OCI-LY7 (cell line): ENCODE data around the gene MUC4. TPM values are rescaled to one million over a fixed set of nuclear protein-coding genes. Genes with fewer than 3 reads are reported as not detected.

Source experiments
- Bru-seq: library from RNA; stranded (reverse); fragments of 400-500 nt; gene quantifications from one replicate; lab custom pipeline; 2021; lab: Mats Ljungman, UMichigan
- BruChase-seq, 2 experiments: library from RNA; stranded (reverse); fragments of 400-500 nt; gene quantifications; one replicate each; lab custom pipeline; 2021; lab: Mats Ljungman, UMichigan
- BruUV-seq: library from RNA; stranded (reverse); fragments of 400-500 nt; replicated peaks from 2 replicates; lab custom pipeline; 2021; lab: Mats Ljungman, UMichigan
- CTCF ChIA-PET: fragments of 300-600 bp; sonication (Branson Sonifier 250); formaldehyde crosslinking; loops from one replicate; lab custom pipeline; 2022; ENCODE audit warnings: antibody characterized with exemption; ENCODE audit not compliant: unreplicated experiment; lab: Charles Lee
- POLR2A ChIA-PET: fragments of 300-600 bp; sonication (Branson Sonifier 250); formaldehyde crosslinking; loops from one replicate; lab custom pipeline; 2022; ENCODE audit warnings: antibody characterized with exemption; lab: Charles Lee
- DNase-seq: peaks from one replicate; pipeline ENCODE4 v3.0.0-alpha.2; 2015; ENCODE audit warnings: low spot score
- H2AFZ ChIP-seq: fragments of 200-600 bp; sonication (generic), shearing (Covaris generic); 2 replicates; pipeline ENCODE4 v1.6.1; 2014; ENCODE audit warnings: mild to moderate bottlenecking, antibody characterized with exemption, low read length, moderate library complexity
- H3K27ac ChIP-seq: fragments of 200-600 bp; sonication (generic); 2 replicates; pipeline ENCODE4 v1.5.1; 2014; ENCODE audit warnings: mixed run types, low read depth, mild to moderate bottlenecking, moderate library complexity, low read length, inconsistent platforms; ENCODE audit not compliant: poor library complexity, severe bottlenecking
- H3K36me3 ChIP-seq: fragments of 200-600 bp; sonication (generic); 2 replicates; pipeline ENCODE4 v1.6.1; 2014; ENCODE audit warnings: mild to moderate bottlenecking, antibody characterized with exemption, low read length, moderate library complexity, mixed read lengths; ENCODE audit not compliant: insufficient read depth
- H3K4me1 ChIP-seq: fragments of 200-600 bp; sonication (generic); 2 replicates; pipeline ENCODE4 v1.5.1; 2014; ENCODE audit warnings: mild to moderate bottlenecking, low read length; ENCODE audit not compliant: insufficient read depth, poor library complexity, severe bottlenecking
- H3K4me2 ChIP-seq: fragments of 200-600 bp; sonication (generic); 2 replicates; pipeline ENCODE4 v1.6.1; 2014; ENCODE audit warnings: mild to moderate bottlenecking, low read length
- H3K4me3 ChIP-seq: fragments of 200-600 bp; sonication (generic); 2 replicates; pipeline ENCODE4 v1.5.1; 2014; ENCODE audit warnings: mild to moderate bottlenecking, low read depth, low read length; ENCODE audit not compliant: poor library complexity, severe bottlenecking
- H3K79me2 ChIP-seq: fragments of 200-600 bp; sonication (generic); 2 replicates; pipeline ENCODE4 v1.6.1; 2016; ENCODE audit warnings: low read depth, mild to moderate bottlenecking, low read length, moderate library complexity, mixed read lengths; ENCODE audit not compliant: insufficient read depth
- H3K9me2 ChIP-seq: fragments of 200-600 bp; sonication (generic); 2 replicates; pipeline ENCODE4 v1.6.1; 2016; ENCODE audit warnings: mild to moderate bottlenecking, low read length, mixed read lengths; ENCODE audit not compliant: insufficient read depth
- H3K9me3 ChIP-seq: fragments of 200-600 bp; sonication (generic); 2 replicates; pipeline ENCODE4 v1.6.1; 2014; ENCODE audit warnings: mild to moderate bottlenecking, mixed run types, low read length, mixed read lengths
- H4K20me1 ChIP-seq: fragments of 200-600 bp; sonication (generic); 2 replicates; pipeline ENCODE4 v1.6.1; 2014; ENCODE audit warnings: mild to moderate bottlenecking, antibody characterized with exemption, low read length, moderate library complexity, mixed read lengths; ENCODE audit not compliant: insufficient read depth
- CTCF ChIP-seq: fragments of 200-600 bp; sonication (generic); conservative IDR thresholded peaks from 2 replicates; pipeline ENCODE4 v1.5.1; 2014; ENCODE audit warnings: mild to moderate bottlenecking, antibody characterized with exemption, low read length, moderate library complexity, mixed read lengths
- EZH2phosphoT487 ChIP-seq: fragments of 200-600 bp; sonication (generic); IDR thresholded peaks from 2 replicates; pipeline ENCODE4 v1.6.1; 2018; ENCODE audit warnings: low read depth, borderline replicate concordance, mild to moderate bottlenecking, mixed run types, antibody characterized with exemption, low read length, moderate library complexity, mixed read lengths
- intact Hi-C: fragments of 100-400 bp; cut with micrococcal nuclease; formaldehyde crosslinking; loops from one replicate; pipeline ENCODE4 v1.10.0; 2022; ENCODE audit not compliant: unreplicated experiment
- long read RNA-seq: library from polyadenylated mRNA; stranded (forward); transcript quantifications from one replicate; pipeline ENCODE4 v2.0.0, GENCODE V29; 2022
- total RNA-seq, 2 experiments: library from RNA; depleted of rRNA in 1 of 2; stranded (reverse); fragments of >200 nt in 1 of 2; shearing (Covaris generic) in 1 of 2; gene quantifications; 2 replicates each; pipeline ENCODE4 v1.2.3, GENCODE V29; 2014 to 2022

The MUC4 gene
- total RNA-seq (2014; rRNA removed; shearing (Covaris generic)) = 0.03 and 0.08 TPM in 2 replicates
- 0.11 and 0.42 TPM in 2 replicates for total RNA-seq (2022)
- Bru-seq, nascent RNA = percentile 7 among the genes with signal in this experiment
- BruChase-seq, experiment 1, labeled RNA remaining after a 6-hour chase = percentile 7 among the genes with signal in this experiment
- percentile 17 among the genes with signal in this experiment for BruChase-seq, experiment 2, labeled RNA remaining after a 2-hour chase
- long read RNA-seq, partial matches to known transcripts = 0 of 1 reads
- long read RNA-seq, other reads (novel, unspliced or antisense) = 1 of 1 reads

- peaks cover 7% of the 10 kb centered on the region for H3K4me1 ChIP-seq
- intact Hi-C loops = no loop called here
- H3K4me2 ChIP-seq = no peak within 1 kb of the TSS
- TF ChIP-seq CTCF (no peak), EZH2phosphoT487 (no peak)
- H3K9me2 ChIP-seq = no peaks in the 10 kb centered on the region
- ChIA-PET CTCF (no interaction called here), POLR2A (no interaction called here)
- H3K27ac ChIP-seq = no peak within 1 kb of the TSS
- no peak within 1 kb of the TSS for H2AFZ ChIP-seq
- no peaks in the 10 kb centered on the region for H4K20me1 ChIP-seq
- BruUV-seq = no TSS peak
- H3K36me3 ChIP-seq = no peaks in the 10 kb centered on the region
- H3K4me3 ChIP-seq = no peak within 1 kb of the TSS
- H3K79me2 ChIP-seq = no peaks in the 10 kb centered on the region
- H3K9me3 ChIP-seq = no peaks in the 10 kb centered on the region
- DNase-seq = no peak
Measured at GRCh38 chr3:195811756-195812155, at the start of gene MUC4. Gene MUC4, minus strand, starts transcription at chr3:195811929. Its CDS starts 112 bp downstream, at chr3:195811817.

- H3K9me2 ChIP-seq = no peaks in the 10 kb centered on the region
- no peak overlapping the region for H3K4me3 ChIP-seq
- no peaks in the 10 kb centered on the region for H4K20me1 ChIP-seq
- no peaks in the 10 kb centered on the region for H3K79me2 ChIP-seq
- no peaks in the 10 kb centered on the region for H3K4me1 ChIP-seq
- H2AFZ ChIP-seq = no peak overlapping the region
- H3K36me3 ChIP-seq = peaks cover 8% of the 10 kb centered on the region; the same call in 1 of the 2 replicates
- intact Hi-C loops = no loop called here
- H3K4me2 ChIP-seq = no peak overlapping the region
- TF ChIP-seq EZH2phosphoT487 = no peak
- no peak for TF ChIP-seq CTCF
- no peaks in the 10 kb centered on the region for H3K9me3 ChIP-seq
- POLR2A ChIA-PET = interaction anchor here (0.6 kb wide), 1 partner anchor 582 kb away, joined by 3 read pairs; no protein-coding TSS in a partner anchor
- DNase-seq = no peak
- CTCF ChIA-PET = no interaction called here
- no TSS peak for BruUV-seq
- H3K27ac ChIP-seq = no peak overlapping the region
Measured at GRCh38 chr3:195860456-195860855, 48.7 kb upstream of the MUC4 start.

- CTCF ChIA-PET = interaction anchor here (1.3 kb wide), 1 partner anchor 33 kb away, joined by 5 read pairs; no protein-coding TSS in a partner anchor
- POLR2A ChIA-PET = no interaction called here
- no TSS peak for BruUV-seq
Measured at GRCh38 chr3:195859846-195860411, 48.2 kb upstream of the MUC4 start.

More at GRCh38 chr3:195859846-195860411, 48.2 kb upstream of the MUC4 start:
- no peaks in the 10 kb centered on the region for H3K9me2 ChIP-seq
- no peak overlapping the region for H3K27ac ChIP-seq
- H3K4me1 ChIP-seq = no peaks in the 10 kb centered on the region
- no peaks in the 10 kb centered on the region for H3K79me2 ChIP-seq
- no peak for TF ChIP-seq CTCF
- peak overlapping the region; percentile 38; the same call in 1 of the 2 replicates for H2AFZ ChIP-seq
- intact Hi-C loops = loop anchor here (1.0 to 10.0 kb wide), 3 partner anchors 34 to 235 kb away; no protein-coding TSS in a partner anchor
- H3K4me3 ChIP-seq = no peak overlapping the region
- H4K20me1 ChIP-seq = no peaks in the 10 kb centered on the region
- peaks cover 8% of the 10 kb centered on the region; the same call in 1 of the 2 replicates for H3K36me3 ChIP-seq
- no peaks in the 10 kb centered on the region for H3K9me3 ChIP-seq
- H3K4me2 ChIP-seq = peak overlapping the region; percentile 55
- DNase-seq = no peak
